Loucy (cell line): ENCODE measurements around the gene PCSK2.

Experiments
- CTCF ChIP-seq: fragments of 200-600 bp; sonication (generic); conservative IDR thresholded peaks from 2 replicates; pipeline ENCODE4 v1.5.1; 2014; ENCODE audit warnings: mild to moderate bottlenecking, antibody characterized with exemption, low read length
- EZH2phosphoT487 ChIP-seq: fragments of 200-600 bp; IDR thresholded peaks from 2 replicates; pipeline ENCODE4 v1.6.1; 2018; ENCODE audit warnings: antibody characterized with exemption, mild to moderate bottlenecking, moderate library complexity, borderline replicate concordance

- TF ChIP-seq CTCF: no peak
- TF ChIP-seq EZH2phosphoT487: no peak
These were observed 35.9 kb downstream of the PCSK2 start for GRCh38 chr20:17262786-17263185.
